Measurements from ENCODE around the gene VPS54.
"Not testable (repeated sequence)": the region's sequence is repeated elsewhere in the genome, so short reads cannot be mapped to it uniquely, and the experiment has no call there.

The VPS54 gene

DNA sequence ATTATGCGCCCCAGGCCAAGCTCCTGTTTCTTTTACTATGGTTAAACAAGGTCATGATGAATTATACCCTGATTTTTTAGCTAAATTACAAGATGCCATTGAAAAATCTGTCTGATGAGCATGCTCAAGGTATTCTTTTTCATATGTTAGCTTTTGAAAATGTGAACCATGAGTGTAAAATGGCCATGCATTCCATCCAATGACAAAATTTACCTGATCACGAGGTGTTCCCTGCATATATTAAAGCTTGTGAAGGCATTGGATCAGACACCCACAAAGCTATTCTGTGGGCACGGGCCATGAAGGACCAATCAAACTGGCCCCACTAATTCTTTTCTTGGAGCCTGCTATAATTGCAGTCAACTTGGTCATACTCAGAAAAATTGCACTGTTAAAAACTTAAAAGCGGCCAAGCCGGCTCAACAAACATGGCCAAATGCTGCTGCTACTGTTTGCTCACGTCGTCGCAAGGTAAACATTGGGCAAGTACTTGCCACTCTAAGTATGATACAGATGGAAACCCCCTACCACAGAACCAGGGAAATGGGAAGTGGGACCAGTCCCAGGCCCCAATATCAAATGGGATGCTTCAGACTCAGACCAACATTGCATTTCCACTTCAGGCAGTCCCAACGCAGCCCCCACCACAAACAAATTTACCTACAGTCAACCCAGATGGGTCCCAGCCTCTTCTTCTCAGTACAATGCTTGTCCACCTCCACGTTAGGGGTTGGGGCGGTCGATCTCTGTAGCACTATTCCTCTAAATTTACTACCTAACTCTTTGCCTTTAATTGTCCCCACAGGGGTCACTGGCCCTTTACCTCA is 27.8 kb downstream of the VPS54 start:
- DNase-seq = not testable (repeated sequence)

DNA sequence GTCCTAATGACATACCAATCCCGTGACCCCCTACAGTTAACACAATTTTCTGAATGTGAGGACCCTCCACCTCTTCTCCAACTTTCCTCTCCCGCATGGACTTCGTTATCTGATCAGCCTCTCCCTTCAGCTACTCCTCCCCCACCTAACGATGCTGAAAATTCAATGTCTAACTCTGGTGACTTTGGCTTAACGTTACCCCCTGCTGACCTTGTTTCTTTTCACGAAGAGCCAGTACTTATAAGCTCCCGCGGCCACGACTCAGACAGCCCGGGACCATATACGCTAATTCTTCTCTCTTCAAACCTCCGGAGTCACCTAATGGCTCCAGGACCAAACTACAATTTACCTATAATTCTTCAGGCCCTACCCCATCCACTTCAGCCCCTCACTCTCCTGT is 29.2 kb downstream of the VPS54 start:
- no peak for DNase-seq

DNA sequence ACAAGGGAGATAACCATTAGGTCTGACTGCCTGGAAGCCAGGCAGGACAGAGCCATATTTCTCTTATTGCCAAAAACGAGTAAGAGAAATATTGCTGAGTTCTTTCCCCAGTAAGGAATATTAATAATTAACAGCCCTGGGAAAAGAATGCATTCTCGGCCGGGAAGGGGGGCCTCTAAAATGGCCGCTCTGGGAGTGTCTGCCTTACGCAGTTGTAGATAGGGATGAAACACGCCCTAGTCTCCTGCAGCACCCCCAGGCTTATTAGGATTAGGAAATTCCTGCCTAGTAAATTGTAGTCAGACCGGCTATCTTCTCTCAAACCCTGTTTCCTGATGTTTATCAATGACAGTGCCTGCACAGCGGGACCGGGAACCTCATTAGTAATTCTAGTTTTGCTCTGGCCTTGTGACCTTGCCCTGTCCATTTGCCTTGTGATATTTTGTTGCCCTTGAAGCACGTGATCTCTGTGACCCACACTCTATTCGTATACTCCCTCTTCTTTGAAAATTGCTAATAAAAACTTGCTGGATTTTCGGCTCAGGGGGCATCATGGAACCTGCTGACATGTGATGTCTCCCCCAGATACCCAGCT is 30.3 kb downstream of the VPS54 start:
- DNase-seq = not testable (repeated sequence)

DNA sequence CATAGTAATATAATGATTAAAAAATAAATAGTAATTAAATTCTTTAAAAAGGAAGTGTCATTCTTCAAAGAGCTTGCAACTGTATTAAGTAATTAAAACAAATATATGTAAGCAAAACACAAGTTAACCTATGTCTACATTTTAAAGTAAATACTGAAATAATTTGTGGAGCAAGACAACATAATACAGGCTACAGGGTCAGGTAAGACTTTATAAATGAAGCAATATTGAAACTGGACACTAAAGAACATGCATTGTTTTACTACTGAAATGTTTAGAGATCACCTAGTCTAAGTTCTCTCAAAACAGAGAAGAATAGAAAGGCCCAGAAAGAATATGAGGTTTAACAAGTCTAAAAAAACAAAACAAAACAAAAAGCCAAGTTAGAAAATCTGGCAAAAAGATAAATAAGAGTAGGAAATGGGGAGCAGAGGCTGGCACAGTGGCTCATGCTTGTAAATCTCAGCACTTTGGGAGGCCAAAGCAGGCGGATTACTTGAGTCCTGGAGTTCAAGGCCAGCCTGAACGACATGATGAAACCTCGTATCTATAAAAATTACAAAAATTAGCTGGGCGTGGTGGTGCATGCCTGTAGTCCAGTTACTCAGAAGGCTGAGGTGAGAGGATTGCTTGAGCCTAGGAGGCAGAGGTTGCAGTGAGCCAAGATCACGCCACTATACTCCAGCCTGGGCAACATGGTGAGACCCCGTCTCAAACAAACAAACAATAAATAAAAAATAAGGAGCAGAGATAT is 34.4 kb downstream of the VPS54 start:
- DNase-seq = no peak

DNA sequence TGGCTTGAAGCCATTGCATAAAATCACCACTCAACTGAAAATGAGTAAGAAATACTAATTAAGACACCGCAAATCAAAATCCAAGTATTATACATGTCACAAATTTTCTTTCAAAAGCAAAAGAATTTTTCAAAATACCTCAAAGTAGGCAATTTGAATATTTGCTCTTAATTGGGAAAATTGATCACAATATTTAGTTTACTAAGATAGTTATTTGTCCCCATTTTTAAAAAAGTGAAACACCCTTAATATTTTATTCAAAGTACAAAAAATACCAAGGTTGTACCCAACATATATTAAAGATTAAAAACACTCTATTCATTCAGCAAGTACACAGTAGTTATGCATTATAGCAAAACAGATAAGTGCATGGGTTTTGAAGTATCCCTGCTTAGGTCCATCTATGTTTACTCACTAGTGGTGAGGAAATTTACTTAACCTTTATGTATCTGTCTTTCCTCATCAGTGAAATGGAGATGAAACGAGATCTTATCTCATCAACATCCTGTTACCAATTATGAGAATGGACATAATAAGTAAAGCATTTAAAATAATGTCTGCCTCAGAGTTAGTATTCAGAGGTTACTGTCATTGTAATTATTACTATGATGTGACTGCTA is 35.1 kb downstream of the VPS54 start:
- DNase-seq = no peak

DNA sequence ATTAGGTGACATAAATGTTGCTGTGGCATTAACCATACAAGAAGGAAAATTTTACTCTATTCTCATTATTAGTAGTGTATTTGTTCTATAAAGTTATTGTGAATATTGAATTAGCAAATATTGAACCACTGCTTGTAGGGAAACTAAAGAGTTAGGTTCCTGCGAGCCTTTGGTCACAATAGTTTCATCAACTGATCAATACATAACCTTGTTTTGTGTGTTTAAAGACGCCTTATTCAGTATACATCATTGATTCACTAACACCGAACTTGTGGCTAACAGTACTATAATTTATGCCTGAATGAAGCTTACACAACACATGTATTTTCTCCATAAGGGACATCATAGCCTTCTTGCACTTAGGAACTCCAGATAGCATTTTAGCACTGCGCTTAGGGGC is 36.9 kb downstream of the VPS54 start:
- no peak for DNase-seq

DNA sequence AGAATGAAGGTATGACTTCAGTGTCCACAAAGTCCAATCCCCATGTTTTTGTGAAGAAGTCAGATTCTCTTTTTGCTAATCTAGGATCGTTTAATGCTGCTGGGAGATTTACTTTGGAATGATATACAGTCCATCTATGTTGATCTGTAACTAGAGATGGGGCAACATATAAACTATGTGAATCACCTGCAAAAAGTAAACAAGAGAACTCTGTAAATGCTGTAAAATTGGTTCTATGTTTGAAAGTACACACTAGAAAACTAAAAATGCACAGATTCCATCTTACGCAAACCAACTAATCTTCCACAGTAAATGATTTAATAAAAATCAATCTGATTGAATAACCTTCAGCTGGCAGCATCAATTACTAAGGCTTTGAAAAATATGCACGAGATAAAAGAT is 37.5 kb downstream of the VPS54 start:
- no peak for DNase-seq

DNA sequence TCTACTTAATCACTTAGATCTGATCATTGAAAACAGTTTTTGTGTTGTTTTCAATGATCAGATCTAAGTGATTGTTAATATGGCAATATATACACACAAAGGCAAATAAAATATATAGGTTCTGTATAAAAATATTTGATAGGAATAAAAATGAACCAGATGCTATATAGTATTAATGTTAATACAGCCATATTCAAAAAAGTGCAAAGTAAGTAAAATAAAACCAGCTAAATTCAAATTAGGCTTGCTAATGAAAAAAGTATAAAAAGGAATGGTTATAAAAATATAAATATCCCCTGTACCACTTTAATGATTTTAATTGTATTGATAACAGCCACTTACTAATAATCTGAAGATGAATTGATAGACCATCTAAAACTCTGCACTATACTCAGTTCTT is 38.4 kb downstream of the VPS54 start:
- no peak for DNase-seq

DNA sequence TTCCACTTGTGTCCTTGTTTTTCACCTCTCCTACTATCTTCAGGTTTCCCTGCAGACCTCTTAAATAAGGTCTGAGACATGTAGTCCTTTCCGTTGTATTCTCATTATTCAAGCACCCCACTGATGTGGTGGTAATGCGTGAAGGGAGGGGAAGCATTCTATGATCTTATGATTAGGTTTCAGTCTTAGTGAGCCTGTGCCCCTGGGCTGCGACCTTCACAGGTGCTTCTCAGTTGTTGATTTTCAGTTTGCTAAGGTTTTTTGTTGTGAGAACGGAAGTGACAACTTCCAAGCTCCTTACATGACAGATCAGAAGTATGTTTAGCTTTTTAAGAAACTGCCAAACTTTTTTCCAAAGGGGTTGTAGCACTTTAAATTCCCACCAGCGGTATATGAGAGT is 41.3 kb downstream of the VPS54 start:
- no peak for DNase-seq

DNA sequence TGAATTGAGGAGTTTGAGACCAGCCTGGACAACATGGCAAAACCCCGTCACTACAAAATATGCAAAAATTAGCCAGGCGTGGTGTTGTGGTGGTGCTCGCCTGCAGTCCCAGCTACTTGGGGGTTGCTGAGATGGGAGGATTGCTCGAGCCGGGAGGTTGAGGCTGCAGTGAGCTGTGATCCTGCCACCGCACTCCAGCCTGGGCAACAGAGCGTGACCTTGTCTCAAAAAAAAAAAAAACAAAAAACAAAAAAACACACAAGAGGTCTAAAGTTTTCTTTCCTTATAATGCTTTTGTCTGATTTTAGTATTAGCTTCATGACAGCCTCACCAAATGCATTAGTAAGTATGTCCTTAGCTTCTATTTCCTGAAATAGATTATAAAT is 43.1 kb downstream of the VPS54 start:
- DNase-seq = no peak

DNA sequence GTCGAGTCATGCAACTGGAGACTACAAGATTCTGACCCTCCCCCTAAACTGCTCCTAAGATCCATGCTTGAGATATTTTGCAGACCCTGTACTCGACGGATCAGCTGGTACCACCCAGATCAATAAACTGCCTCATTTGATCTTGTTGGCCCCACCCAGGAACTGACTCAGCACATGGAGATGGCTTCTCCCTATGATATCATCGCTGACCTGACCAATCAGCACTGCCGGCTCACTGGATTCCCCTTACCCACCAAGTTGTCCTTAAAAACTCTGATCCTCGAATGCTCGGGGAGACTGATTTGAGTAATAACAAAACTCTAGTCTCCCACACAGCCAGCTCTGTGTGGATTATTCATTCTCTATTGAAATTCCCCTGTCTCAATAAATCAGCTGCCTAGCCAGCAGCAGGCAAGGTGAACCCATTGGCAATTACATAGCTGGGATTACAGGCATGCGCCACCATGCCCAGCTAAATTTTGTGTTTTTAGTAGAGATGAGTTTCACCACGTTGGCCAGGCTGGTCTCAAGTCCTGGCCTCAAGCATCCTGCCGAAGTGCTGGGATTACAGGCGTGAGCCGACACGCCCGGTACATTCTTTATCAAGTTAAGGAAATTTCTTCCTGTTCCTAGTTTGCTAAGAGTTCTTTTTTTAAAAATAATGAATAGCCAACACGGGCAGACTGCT is 43.6 kb downstream of the VPS54 start:
- DNase-seq = no peak

DNA sequence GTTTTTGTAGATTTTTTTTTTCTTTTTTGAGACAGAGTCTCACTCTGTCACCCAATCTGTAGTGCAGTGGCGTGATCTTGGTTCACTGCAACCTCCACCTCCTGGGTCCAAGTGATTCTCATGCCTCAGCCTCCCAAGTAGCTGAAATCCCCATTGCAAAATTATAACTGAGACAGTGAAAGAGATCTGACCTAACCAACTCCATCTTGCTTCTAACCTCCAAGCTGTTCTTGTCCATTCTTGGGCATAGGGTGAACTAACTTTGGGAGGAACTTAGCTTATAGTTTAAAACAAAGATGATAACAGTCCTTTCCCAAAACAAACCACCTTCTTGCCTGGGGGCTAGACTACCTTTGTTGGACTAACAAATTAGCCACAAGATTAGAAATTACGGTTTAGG is 44.2 kb downstream of the VPS54 start:
- not testable (repeated sequence) for DNase-seq

DNA sequence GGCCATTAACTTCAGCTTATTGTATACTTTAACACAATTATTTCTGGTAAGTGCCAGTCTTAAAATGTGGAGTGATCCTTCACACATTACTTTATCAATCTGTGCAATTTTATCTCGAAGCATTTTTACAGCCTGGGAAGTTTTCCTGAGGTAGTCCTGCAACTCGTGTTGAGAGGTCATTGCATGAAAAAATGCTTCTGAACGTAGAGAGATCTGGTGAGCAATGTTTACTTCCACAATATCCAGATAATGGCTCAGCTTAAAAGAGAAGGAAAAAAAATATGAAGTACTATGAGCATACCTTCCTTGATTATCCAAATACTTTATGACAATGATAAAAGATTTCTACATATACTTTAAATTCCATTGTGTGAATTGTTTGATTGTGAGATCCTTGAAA is 57.0 kb downstream of the VPS54 start:
- DNase-seq = no peak

DNA sequence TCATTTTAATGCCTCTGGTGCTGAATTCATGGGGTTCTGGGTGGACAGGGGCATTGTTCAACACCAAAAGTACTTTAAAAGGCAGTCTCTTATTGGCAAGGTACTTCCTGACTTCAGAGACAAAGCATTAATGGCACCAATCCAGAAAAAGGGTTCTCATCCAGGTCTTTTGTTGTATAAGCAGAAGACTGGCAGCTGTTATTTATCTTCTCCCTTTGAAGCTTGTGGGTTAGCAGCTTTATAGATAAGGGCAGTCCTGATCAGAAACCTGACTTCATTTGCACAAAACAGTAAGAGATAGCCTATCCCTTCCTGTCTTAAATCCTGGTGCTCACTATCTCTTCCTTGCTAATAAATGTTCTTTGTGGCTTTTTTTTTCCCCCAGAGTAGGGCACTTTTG is 68.8 kb downstream of the VPS54 start:
- no peak for DNase-seq

DNA sequence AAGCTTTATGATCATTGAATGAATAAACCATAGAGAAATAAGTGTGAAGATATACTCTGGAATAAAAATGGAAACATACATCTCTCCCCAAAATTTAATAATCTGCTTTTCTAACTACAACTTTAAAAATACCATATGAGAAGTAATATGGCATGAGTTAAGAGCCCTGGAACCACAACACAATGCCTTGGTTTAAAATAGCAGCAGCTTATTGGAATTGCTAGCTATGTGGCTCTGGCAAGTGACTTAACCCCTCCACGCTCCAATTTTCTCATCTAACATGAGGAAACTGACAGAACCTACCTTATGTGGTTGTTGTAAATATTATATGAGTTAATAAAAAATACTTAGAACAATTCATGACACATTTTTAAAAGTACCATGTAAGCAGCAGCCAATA is 76.4 kb downstream of the VPS54 start:
- no peak for DNase-seq

DNA sequence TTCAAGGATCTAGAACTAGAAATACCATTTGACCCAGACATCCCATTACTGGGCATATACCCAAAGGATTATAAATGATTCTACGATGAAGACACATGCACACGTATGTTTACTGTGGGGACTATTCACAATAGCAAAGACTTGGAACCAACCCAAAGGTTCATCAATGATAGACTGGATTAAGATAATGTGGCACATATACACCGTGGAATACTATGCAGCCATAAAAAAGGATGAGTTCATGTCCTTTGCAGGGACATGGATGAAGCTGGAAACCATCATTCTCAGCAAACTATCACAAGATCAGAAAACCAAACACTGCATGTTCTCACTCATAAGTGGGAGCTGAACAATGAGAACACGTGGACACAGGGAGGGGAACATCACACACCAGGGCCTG is 87.1 kb downstream of the VPS54 start:
- DNase-seq = not testable (repeated sequence)

DNA sequence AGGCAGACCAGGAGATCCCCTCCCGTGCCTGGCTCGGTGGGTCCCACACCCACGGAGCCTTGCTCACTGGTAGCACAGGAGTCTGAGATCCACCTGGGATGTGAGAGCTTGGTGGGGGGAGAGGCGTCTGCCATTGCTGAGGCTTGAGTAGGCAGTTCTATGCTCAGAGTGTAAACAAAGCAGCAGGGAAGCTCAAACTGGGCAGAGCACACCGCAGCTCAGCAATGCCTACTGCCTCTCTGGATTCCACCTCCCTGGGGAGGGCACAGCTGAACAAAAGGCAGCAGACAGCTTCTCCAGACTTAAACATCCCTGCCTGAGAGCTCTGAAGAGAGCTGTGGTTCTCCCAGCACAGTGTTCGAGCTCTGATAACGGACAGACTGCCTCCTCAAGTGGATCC is 92.4 kb downstream of the VPS54 start:
- no peak for DNase-seq

DNA sequence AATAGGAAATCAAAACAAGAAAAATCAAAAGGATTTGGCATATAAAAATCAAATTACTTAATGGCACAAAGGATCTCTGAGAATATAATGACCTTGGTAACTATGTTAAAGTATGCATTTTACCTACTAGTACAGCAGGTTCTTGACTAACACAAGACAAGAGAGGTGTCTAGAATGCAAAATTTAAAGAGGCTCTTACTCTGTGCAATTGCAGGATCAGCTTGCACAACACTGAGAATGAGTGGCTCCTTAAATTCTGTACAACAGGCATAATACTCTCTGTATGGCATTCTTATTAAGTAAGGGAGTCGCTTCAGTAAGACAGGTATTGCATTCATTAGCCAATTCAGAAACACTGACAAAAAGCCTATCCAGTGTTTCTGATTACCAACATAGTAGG is 104.9 kb downstream of the VPS54 start:
- DNase-seq = no peak

DNA sequence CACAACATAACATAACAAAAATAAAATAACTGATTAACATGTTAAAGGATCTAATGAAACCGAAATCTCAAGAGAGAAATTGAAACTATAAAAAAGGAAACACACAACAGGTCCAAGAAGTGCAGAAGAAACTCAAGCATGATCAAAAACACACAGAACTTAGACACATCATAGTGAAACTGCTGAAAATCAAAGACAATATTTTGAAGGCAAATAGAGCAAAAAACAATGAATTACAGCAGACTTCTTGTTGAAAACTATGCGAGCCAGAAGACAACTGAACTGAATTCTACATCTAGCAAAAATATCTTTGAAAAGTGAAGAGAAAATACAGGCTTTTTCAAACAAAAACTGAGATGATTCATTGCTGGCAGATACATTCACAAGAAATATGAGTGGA is 116.2 kb downstream of the VPS54 start:
- no peak for DNase-seq

DNA sequence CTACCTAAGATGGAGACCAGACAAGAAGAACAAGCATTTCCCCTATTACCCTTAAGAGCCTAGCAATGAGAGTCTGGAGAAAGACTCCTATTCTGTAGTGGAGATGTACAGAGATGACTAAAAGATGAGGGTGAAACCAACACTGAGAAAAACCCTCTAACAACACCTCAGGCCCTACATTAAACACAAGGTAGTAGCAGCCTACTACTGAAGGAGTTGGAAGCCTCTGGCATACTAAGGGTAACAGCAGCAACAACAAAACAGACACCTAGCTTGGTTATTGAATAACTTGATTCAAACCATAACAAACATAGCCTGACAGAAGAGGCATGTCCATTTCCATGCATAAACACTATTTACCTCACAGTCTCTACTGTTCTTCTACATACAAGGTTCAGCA is 117.1 kb downstream of the VPS54 start:
- DNase-seq = no peak

DNA sequence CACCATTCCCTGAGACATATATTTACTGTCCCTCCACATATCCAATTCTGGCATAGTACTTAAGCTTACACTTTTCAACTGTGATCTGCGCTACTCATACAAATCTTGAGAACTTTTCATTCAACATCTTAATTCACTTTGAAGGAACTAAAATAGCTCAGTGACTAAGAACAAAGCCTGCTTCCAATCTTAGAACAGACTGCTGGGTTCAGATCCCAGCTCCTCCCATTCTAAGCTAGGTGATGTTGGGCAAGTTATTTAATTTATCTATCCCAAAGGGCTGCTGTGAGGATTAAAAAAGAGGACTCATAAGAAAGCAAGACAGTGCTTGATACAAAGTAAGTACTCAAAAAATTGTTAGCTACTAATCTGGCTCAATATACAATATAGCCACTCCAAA is 119.6 kb downstream of the VPS54 start:
- no peak for DNase-seq

DNA sequence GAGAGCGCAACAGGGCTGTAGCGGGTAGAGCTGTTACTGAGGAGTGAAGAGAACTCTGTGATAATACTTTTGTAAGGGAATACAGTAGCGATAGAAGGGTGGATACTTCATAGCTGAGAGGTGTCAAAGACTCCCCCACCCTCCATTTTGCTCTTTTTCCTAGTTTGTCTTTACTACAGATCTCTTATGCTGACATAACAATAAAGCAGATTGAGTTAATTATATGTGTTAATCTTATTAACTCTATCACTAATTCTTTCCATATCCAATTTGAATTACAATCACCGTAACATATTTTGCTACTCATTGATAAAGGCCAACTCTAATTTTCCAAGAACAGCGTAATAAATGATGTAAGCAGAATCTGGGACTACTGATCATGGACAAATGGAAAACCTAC is 120.4 kb downstream of the VPS54 start:
- DNase-seq = no peak

DNA sequence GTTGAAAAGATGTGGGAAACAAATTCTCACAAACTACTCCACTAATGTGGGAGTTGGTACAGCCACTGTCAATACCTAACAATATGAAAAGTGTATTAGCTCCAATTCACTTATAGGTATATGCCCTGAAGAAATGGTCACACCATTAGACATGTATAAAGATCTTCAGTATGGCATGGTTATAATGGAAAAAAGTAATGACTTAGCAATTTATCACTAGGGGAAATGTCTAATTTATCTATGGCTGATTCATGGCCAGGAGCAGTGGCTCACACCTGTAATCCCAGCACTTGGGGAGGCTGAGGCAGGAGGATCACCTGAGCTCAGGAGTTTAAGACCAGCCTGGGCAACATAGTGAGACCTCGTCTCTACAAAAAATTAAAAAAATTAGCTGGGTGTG is 125.1 kb downstream of the VPS54 start:
- DNase-seq = no peak

All from KG1 (cell line).